CD4-positive, alpha-beta T cell treated with Interleukin-15 for 1 hour (primary cell): ENCODE results near the gene DDA1.

ENCODE experiments used
- DNase-seq: peaks from one replicate; pipeline ENCODE4 v3.0.0-alpha.2; 2020

Gene DDA1

GRCh38 chr19:17312189-17313113, 3.1 kb downstream of the DDA1 start:
- no peak for DNase-seq

- DNase-seq = no peak
Measured at GRCh38 chr19:17314007-17314593, 4.7 kb downstream of the DDA1 start.

- no peak for DNase-seq
Measured at GRCh38 chr19:17318966-17319365, 9.6 kb downstream of the DDA1 start.

GRCh38 chr19:17319473-17320238, 10.3 kb downstream of the DDA1 start:
- no peak for DNase-seq

GRCh38 chr19:17320435-17320834, 11.1 kb downstream of the DDA1 start:
- no peak for DNase-seq

DNA sequence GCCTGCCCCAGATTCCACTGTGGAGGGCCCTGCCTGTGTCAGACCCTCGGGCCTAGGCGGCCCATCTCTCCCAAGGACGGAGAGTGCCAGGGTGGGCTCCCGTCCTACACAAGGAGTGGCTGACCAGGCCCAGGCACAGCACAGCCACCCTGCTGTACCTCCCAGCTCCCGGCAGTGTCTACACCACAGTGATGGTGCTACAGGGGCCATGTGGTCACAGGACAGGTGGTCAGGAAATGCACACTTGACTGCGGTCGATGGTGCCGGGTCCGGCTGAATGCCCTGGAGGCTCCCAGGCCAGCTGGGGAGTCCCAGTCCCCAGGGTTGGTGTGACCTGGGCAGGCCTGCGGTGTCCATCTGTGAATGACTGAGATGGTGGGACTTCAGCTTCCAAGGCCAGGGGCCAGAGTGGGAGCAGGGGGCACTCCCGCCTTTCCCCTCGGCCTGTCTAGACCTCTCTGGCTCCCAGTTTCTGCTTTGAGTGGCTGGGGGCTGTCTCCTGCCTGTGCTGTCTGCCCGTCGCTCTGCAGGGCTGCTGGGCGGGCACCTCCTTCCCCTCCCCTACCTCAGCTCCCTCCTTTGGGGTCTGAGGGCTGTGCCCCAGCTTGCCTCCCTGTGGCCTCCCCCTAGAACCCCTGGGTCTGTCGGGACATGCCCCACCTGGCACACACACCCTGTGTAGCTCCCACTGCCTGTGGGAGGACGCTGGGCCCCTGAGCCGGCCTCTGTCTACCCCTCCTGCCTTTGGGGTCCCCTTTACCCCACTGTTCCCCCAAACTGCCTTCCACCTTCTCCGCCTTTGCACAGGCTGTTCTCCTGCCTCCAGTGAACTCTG, 12.5 kb downstream of the DDA1 start:
- DNase-seq = no peak

DNA sequence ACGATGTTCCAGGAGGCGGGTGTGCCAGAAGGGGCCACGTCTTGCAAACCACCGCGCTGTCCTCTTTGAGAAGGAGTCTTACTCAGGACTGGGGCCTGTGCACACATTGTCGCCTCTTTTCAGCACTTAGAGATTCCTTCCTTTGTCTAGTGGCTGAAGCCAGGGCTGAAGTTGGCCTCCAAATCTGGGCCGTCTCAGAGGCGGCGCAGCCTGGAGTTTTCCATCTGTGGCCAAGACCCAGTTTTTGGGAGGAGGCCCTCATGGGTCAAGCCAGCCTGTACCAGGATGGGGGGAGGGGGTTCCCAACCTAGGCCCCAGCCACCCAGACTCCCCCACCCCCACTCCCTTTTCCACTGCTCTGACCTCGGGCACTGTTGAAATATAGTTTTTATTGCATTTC, 13.5 kb downstream of the DDA1 start:
- no peak for DNase-seq

- DNase-seq = no peak
Measured at GRCh38 chr19:17323300-17323963, 14.1 kb downstream of the DDA1 start.

- no peak for DNase-seq
Measured at GRCh38 chr19:17323964-17324332, 14.6 kb downstream of the DDA1 start.

GRCh38 chr19:17324357-17325114, 15.2 kb downstream of the DDA1 start:
- DNase-seq = no peak

DNA sequence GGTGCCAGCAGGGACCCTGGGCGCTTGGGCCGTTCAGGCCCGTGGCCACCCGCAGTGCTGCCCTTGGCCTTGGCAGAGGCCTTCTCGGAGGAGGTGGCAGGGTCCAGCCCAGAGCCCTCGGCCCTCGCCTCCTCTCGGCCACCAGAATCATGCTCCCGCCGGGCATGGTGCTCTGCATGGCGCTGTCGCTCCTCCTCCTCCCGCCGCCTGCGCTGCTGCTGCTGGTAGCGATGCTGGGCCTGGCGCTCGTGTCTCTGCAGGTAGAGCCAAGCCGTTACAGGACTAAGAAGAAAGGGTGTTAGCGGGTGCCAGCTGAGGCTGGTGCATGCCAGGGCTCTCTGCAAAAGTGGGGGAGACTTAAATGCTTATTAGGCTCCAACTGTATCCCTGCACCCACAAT, 15.8 kb downstream of the DDA1 start:
- DNase-seq = no peak

GRCh38 chr19:17325881-17326594, 16.7 kb downstream of the DDA1 start:
- DNase-seq = no peak

DNA sequence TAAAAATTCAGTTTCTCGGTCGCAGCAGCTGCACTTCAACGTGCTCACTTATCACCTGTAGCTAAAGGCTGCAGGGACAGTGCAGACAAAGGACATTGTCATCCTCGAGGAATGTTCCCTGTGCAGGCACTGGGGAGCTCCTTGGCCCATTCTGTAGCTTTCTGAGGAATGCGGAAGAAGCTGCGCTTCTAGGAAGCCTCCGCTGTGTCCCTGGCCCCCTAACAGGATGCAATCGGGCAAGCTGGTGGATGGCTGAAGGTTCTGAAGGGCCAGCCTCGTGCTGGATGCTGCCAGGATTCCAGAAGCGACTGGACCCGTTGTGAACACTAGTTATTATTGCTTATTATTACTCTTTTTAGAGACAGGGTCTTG, 17.2 kb downstream of the DDA1 start:
- DNase-seq = no peak

DNA sequence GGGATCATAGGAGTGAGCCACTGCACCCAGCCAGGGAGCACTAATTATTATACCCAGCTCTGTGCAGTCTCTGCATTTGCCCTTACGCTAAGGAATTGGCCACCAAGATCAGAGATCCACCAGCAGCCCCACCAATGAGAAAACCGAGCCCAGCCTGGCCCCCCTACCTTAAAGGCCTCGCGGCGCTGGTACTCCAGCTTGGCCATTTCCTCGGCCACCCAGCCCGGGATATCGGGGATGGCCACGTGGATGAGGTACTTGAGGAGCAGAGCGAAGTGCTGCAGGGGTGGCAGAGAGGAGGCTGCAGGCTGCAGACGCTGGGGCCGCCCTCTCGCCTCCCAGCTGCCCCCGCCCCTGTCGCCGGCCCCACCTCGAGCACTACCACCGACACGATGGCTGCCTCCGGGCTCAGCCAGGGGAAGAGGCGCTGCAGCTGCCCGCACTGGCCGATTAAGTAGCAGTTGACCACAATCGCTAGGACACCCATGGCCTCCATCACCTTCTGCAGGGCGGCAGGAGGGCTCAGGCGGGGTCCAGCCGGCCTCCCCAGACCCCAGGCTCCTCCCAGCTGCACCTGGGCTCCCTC, 17.8 kb downstream of the DDA1 start:
- no peak for DNase-seq

- peak; percentile 66 for DNase-seq
Measured at GRCh38 chr19:17327654-17328516, 18.5 kb downstream of the DDA1 start.

- DNase-seq = peak; percentile 37
Measured at GRCh38 chr19:17328517-17329365, 19.4 kb downstream of the DDA1 start.

- DNase-seq = no peak
Measured at GRCh38 chr19:17329366-17330261, 20.3 kb downstream of the DDA1 start.
